Activated CD4-positive, alpha-beta T cell treated with anti-CD3 and anti-CD28 coated beads for 48 hours (primary cell): Measurements from ENCODE around the gene SLC25A30.
"Not testable (repeated sequence)": the region's sequence is repeated elsewhere in the genome, so short reads cannot be mapped to it uniquely, and the experiment has no call there.

ENCODE experiments used
- DNase-seq: peaks from one replicate; pipeline ENCODE4 v3.0.0-alpha.2; 2020

The SLC25A30 gene

DNA sequence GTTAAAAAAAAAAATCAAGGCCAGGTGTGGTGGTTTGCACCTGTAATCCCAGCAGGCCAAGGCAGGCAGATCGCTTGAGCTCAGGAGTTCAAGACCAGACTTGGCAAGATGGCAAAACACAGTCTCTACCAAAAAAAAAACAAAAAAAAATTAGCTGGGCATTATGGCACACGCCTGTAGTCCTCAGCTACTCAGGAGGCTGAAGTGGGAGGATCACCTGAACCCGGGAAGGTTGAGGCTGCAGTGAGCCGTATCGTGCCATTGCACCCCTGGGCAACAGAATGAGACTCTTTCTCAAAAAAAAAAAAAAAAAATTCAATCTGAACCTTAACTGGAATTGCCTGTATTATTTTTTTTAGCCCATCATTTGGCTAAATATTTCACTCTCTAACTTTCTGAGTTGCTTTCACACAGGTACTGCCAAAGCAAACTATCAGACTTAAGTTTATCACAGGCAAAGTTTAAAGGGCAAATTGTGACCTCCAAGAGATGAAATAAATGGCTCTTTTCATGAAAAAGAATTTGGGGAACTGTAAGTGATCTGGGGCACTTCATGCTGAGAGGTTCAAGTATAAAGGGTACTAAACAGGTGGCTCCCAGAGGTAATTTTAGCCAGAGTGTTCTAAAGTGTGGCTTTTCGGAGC, 14.7 kb upstream of the SLC25A30 start:
- DNase-seq: no peak

DNA sequence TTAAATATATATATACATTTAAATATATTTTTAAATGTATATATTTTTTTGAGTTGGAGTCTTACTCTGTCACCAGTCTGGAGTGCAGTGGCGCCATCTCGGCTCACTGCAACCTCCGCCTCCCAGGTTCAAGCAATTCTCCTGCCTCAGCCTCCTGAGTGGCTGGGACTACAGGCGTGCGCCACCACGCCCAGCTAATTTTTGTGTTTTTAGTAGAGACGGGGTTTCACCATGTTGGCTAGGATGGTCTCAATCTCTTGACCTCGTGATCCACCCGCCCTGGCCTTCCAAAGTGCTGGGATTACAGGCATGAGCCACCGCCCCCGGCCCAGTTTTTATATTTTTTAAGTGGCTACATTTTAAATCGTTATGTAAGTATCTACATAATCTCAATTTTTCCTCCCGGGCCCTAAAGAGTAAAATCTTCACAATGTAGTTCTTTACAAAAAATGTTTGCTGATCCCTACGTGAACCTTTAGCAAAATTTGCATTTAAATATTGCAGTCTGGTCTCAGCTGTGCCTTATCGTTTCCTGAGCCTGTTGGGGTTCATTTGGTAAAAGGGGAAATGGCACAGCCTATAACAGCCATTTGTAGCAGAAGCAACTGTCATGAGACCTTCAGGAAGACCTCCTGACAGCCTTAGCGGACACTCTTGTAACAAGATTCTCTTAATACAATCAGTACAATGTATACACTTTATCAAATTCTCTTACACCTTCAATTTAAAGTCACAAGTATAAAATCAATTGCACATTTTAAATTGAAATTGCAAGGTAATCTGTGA, 8.1 kb upstream of the SLC25A30 start:
- not testable (repeated sequence) for DNase-seq

DNA sequence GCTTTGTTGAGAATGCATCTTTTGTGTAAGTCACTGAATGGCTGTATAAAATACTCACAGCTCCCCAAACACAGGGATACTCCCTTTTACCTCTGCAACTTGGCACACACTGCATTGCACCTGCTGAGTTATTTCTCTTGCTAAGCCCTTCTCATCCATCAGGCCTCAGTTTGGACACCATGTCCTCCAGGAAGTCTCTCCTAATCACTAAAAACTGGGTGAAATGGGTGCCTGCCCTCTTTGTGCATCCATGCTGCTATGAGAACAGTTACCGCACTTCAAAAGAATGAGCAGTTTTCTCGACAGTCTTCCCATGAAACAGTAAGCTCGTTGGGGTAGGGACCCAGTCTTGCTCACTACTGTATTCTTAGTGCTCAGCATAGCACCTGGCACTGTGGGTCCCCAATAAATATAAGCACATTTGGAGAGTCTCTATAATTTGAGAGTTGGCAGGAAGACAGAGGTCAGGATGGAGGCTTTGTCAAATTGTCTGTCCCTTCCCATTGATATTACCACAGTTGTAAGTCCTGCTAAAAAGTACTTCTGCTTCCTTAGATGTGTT, 4.6 kb upstream of the SLC25A30 start:
- DNase-seq: no peak

DNA sequence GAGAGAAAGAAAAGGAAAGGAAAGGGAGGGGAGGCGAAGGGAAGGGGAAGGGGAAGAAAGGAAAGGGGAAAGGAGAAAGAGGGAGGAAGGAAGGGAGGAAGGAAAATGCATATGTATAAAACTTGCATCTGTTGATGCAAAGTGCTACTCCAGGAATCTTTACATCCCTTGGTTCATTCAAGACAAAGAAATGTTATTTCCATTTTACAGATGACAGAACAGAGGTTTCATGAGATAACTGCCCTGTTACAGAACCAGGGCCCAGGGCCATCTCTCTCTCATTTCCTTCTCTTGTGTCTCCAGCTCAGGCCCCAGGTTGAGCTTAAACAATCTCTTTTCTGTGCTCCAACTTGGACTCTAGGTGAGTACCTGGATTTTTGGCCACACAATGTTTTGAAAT, 1.8 kb upstream of the SLC25A30 start:
- DNase-seq: no peak

DNA sequence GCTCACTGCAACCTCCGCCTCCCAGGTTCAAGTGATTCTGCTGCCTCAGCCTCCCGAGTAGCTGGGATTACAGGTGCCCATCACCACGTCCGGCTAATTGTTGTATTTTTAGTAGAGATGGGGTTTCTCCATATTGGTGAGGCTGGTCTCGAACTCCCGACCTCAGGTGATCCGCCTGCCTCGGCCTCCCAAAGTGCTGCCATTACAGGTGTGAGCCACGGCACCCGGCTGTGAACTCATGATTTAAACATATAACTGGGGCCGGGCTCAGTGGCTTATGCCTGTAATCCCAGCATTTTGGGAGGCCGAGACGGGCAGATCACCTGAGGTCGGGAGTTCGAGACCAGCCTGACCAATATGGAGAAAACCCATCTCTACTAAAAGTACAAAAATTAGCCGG, 1.2 kb upstream of the SLC25A30 start:
- DNase-seq: not testable (repeated sequence)

DNA sequence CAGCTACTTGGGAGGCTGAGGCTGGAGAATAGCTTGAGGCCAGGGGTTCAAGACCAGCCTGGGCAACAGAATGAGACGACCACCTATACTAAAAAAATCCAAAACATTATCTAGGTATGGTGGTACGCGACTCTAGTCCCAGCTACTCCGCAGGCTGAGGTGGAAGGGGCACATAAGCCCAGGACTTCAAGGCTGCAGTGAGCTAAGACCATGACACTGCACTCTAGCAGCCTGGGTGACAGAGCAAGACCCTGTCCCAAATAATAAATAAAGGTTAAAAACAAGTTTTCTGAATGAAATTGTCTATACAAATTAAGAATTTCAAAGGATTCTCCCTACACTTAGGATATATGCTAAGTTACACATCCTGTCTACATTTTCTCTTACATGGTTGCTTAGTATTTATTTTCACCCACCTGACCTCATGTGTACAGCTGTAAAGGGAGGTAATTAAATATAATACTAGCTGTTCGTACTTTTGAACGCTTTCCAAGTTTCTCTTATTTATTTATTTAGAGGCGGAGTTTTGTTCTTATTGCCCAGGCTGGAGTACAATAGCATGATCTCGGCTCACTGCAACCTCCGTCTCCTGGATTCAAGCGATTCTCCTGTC, 1.6 kb downstream of the SLC25A30 start:
- no peak for DNase-seq

DNA sequence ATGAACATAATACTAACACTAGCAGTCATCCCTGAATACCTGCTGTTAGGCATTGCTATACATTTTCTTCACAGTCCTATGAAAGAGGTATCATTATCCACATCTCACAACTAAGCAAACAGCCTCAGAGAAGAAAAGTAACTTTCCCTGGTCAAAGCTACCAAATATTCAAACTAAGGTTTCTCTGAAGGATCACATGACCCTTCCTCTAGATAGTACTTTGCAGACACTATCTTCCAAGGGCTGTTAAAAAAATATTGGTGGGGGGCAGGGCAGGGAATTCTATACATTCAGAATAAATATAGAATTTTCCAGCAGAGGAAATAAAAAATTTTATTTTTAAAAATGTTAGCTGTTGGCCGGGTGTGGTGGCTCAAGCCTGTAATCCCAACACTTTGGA, 3.1 kb downstream of the SLC25A30 start:
- no peak for DNase-seq

DNA sequence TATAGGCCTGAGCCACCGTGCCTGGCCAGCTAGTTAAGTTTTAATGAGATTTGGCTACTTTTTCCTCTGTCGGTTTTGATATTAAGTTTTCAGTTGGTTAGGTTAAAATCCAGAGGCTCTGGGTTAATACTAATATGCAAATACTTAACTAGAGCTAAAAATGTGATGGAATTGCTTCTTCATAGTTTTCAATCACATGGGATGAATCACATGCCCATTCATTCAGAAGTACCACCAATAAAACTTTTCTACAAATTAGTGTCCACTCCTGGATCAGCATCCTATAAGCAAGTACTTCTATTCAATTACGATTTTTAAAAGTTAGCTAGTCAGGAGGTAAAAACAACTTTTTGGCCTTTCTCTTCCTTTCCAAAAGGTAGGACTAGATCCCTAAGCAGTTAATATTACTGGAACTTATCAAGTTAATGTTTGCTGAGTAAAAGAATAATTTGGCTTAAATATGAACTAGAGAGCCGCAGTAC, 4.3 kb downstream of the SLC25A30 start:
- no peak for DNase-seq

DNA sequence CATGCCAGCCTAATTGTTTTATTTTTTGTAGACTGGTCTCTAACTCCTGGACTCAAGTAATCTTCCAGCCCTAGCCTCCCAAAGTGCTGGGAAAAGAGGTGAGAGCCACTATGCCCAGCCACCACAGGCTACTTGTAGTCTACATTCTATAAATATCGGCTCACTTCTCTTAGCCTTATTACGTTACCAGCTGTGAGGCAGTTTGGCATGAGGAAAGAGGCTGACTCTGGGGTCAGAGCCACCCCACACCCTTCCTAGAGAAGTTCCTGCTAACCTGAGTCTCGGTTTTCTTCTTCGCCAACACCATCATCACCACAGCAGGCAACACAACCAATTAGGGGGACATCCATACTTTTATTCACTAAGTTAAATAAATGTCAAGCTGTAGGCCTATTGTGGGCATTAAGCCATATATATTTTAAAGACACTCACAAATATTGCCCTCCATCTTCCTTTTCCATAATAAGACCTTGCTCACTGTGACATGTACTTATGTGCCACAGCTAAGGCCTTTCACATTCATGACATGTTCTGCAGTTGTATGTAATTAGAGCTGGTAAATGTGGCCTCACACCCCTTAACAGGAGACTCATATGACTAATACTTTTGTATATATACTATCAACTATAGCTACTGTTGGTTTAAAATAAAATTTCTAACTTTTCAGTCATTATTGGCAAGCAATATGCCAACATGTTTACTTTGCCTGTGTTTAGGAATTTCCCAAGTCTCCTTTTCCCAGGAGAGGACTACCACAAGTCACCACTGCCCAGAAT, 5.7 kb downstream of the SLC25A30 start:
- no peak for DNase-seq

DNA sequence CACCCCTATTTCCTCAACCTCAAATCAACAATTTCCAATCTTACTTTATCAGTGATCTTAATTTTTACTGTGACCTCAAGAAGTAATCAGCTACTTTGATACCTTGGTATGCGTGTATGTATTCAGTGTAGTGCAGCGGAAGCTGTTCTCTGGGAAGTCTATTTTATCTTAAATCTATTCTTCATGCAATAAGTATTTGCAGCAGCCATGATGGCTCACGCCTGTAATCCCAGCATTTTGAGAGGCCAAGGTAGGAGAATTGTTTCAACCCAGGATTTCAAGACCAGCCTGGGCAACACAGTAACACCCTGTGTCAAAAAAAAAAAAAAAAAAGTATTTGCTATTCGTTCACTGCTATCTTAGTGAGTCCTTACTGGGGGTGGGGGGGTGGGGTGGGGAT, 6.5 kb downstream of the SLC25A30 start:
- no peak for DNase-seq

DNA sequence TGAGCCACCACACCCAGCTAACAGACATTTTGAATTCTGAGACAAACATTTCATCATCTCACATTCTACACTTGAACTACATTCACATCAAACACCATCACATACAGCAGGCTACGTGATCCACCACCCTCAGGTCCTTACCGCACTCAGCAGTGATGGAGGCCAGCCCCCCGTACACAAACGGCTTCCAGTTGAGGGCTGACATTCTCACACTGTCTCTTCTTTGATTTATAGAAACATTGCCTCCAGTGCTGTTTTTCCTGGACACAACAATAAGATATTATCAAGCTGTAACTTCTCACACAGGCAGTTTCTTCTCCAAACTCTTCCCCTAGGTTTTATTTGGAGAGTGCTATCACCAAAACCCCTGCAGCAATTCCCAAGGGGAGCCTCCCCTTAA, 7.0 kb downstream of the SLC25A30 start:
- DNase-seq: no peak

DNA sequence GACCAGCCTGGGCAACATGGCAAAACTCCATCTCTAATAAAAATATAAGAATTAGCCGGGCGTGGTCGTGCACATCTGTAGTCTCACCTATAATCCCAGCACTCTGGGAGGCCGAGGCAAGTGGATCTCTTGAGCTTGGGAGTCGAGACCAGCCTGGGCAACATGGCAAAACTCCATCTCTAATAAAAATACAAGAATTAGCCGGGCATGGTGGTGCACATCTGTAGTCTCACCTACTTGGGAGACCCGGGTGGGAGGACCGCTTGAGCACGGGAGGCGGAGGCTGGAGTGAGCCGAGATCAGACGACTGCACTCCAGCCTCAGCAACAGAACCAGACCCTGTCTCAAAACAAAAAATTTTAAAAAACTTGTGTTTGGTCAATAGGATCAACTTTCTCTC, 7.7 kb downstream of the SLC25A30 start:
- DNase-seq: no peak

DNA sequence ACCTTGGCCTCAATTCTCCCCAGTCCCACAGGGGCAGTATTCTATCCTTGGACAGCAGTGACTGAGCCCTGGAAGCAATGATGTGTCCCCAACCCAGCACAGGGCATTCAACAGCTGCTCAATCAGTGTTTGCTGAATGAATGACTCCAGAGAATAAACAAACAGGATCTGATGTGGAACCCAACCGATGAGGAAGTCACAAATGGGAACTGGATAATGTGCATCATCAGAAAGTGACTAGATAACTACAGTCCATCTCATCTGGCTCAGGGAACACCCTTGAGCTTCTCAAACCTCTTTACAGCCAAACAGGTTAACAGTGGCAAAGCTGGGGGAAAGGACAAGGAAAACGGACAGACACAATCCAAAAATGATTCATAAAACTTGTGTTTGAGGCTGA, 8.2 kb downstream of the SLC25A30 start:
- no peak for DNase-seq

DNA sequence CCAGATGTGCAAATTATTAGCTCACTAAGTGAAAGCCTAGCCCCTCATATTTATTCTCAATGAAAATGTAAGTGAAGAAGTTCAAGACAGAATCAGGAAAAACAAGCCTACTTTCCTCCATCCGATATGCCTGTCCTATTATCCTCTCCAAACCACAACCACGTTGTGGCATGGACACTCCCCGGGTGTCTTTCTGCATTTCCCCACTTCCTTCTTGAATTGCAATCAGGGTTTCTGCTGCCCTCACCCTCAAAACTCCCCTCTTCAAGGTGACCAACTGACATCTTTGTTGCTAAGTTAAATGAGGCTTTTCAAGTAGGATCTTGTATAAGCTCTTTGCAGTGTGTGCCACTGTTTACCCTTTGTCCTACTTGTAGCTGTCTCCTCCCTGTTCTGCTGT, 11.8 kb downstream of the SLC25A30 start:
- DNase-seq: no peak

DNA sequence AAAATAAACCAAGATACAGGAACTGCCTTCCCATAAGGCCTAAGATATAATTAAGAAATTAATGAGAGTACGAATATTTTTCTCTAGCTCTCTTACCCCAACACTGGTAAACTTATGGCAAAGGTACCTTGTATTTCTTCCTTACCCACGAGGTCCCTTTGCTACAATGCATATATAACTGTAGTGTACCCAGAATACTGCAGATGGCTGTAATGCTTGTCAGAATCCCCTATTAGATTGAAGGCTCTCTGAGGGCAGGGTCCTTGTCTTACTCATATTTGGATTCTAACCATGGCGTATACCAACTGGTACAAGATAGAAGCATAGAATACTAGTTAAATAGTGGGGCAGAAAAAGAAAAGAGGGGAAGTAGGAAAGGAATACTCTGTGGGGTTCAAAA, 15.1 kb downstream of the SLC25A30 start:
- no peak for DNase-seq

DNA sequence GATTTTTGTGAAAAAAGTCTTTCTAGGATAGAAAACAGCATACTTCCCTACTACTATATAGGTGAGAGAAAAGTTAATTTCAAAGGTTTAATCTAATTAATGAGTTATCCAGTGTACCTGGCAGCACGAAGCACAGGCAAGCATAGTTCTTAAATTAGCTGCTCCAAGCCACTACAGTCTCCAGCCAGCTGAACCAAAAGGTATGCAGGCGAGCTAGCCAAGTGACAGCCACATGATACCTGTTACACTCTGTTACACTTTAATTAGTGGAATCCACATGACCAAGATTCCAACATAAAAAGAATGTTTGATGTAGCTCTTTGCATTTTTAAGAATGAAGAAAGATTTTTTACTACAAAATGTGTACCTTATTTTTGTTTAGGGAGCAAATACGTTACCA, 15.5 kb downstream of the SLC25A30 start:
- DNase-seq: no peak

DNA sequence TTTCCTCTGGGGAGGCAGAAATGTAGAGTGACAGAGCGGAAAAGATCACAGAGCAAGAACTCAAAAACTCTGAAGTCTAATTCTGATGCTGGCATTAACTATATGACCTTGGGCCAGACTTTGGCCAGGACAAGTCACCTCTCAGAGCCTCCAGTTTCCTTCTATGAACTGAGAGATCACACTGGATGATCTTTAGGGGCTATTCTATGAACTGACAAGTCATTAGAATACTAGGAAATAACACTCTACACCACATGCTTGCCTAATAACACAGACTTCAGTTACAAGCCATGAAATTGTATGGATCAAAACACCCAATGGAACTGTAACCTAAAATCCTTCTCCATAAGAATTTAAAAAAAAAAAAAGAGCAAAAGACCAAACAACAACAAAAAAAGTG, 16.9 kb downstream of the SLC25A30 start:
- DNase-seq: no peak

DNA sequence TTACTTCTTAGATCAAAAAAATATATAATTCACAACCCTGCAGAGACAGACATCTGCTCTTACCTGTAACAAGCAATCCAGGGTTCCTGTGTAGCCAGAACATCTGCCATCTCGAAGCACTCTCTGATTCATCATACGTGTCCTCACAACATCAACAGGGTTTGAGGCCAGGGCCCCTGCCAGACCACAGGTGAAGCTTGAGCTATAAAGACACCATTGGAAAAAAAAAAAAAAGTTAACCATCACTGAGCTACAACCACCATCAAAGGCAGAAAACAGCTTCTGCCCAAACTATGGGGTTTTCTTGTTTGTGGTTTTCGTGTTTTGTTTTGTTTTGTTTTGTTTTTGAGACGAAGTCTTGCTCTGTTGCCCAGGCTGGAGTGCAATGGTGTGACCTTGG, 19.3 kb downstream of the SLC25A30 start:
- peak; percentile 34 for DNase-seq

DNA sequence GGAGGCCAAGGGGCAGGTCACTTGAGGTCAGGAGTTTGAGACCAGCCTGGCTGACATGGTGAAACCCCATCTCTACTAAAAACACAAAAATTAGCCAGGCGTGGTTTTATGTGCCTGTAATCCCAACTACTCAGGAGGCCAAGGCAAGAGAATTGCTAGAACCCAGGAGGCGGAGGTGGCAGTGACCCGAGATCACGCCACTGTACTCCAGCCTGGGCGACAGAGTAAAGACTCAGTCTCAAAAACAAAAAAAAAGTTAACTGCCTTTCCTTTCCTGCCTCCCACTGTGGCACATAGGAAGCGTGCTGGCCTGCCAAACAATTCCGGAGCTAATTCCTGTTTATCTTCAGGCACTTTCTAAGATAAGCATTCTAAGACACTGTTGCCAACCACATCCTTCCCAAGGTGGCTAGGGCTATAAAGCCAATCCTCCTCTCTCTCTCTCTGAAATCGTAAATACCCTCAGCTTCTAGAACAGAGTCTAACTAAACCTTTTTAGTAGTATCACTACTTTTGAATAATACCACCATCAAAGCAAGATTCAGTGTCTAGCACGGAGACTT, 21.6 kb downstream of the SLC25A30 start:
- peak; percentile 12 for DNase-seq

DNA sequence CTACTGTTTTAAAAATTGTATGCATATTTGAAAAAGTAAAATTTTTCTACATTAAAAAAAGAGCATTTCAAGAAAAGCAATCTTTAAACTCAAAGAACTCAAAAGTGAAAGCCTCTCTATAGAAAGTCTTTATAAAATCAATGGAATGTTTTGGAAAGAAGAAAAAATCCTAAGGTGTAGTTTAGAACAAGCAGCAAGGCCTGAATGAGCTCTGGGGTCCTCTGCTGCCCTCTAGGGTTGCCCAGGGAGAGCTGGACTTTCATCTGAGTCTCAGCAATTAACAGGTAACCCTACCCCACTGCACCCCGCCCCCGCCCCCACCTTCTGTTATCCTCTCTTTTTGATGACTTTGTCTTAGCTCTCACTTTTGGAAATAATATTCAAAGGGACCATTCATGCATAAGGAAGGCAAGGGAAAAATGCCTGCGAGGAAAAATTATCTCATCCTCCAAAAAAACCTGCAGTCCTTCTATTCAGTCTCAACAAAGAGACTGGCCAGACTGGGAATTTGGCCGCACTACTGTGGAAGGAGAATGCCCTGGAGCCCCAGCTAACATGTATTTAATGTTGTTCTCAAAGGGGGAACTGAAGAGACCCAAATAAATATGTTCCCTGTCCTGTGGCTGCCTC, 24.1 kb downstream of the SLC25A30 start:
- peak; percentile 33 for DNase-seq

DNA sequence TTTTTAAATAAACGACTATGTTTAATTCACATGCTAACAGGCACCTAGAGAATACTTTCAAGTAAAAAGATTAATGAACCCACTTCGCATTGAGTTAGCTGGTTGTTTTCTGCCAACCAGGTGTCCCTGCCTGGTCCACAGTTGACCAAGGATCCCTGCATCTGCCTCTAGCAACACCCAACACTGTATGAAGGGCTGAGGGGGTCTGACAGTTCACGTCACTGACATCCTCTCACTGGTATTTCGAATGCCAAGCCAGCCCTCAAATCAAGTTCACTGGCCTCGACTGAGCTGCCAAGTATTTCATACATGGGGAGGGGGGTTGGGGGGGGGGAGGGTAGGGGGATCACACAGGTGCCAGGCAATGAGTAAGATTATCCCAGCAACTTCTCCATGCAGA, 25.4 kb downstream of the SLC25A30 start:
- DNase-seq: no peak

DNA sequence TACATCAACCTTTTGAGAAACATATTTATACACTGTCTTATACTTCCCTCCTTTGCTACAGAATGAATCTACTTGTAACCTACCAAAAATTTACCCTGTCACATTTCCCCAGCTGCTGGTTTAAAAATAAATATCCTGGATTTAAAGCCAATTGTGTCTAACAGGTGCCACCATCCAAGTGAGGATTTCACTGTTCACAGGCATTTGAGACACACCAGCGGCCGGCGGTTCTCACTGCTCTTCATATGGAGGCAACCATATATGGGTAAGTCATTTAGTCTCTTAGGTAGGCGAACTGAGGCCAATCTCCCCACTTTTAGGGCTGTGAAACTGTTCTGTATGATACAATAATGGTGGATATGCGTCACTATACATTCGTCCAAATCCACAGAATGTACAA, 26.2 kb downstream of the SLC25A30 start:
- no peak for DNase-seq
